CD14-positive monocyte (primary cell): Measurements from ENCODE around the gene MAP2K6. TPM values are rescaled to one million over a fixed set of nuclear protein-coding genes. Genes with fewer than 3 reads are reported as not detected.

ENCODE experiments used
- DNase-seq, 3 donors: peaks; one replicate each; pipeline ENCODE4 v3.0.0-alpha.2; 2011 to 2022
- H2AFZ ChIP-seq: 2 replicates; pipeline ENCODE4 v1.6.0; 2012; ENCODE audit warnings: mild to moderate bottlenecking, low read depth, low read length, inconsistent platforms; ENCODE audit not compliant: insufficient read depth, poor library complexity, severe bottlenecking
- H3K27ac ChIP-seq, 2 donors: 1 replicate in 1 of 2; 2 replicates in 1 of 2; pipeline ENCODE4 v1.5.1; 2012 to 2013; ENCODE audit warnings: low read length in 2 of 2, control low read depth in 1 of 2, inconsistent platforms in 1 of 2, low read depth in 1 of 2, mild to moderate bottlenecking in 1 of 2
- H3K27me3 ChIP-seq, 2 donors: one replicate each; pipeline versions ENCODE4 v1.6.0 to v1.6.1; 2011 to 2013; ENCODE audit warnings: low read length in 2 of 2; ENCODE audit not compliant: control insufficient read depth in 2 of 2, insufficient read depth in 2 of 2
- H3K36me3 ChIP-seq, 2 donors: replicated peaks in 1 of 2; 1 replicate in 1 of 2; 2 replicates in 1 of 2; pipeline versions ENCODE4 v1.5.1 to v1.6.1; 2012 to 2013; ENCODE audit warnings: low read length in 2 of 2, control low read depth in 1 of 2, inconsistent platforms in 1 of 2, mild to moderate bottlenecking in 1 of 2; ENCODE audit not compliant: insufficient read depth in 2 of 2, control insufficient read depth in 1 of 2
- H3K4me1 ChIP-seq, 2 donors: 1 replicate in 1 of 2; 2 replicates in 1 of 2; pipeline versions ENCODE4 v1.5.1 to v1.6.1; 2012 to 2013; ENCODE audit warnings: low read length in 2 of 2, control low read depth in 1 of 2, inconsistent platforms in 1 of 2, mild to moderate bottlenecking in 1 of 2, moderate library complexity in 1 of 2; ENCODE audit not compliant: insufficient read depth in 2 of 2, control insufficient read depth in 1 of 2
- H3K4me2 ChIP-seq: replicated peaks from 2 replicates; pipeline ENCODE3; 2012; ENCODE audit warnings: low read length, moderate library complexity, mild to moderate bottlenecking; ENCODE audit not compliant: poor library complexity, severe bottlenecking; ENCODE audit errors: extremely low read depth
- H3K4me3 ChIP-seq, 3 experiments: fragments of 200-600 bp in 1 of 3; sonication (generic) in 1 of 3; replicated peaks in 1 of 3; 1 replicate in 2 of 3; 2 replicates in 1 of 3; pipeline ENCODE4 v1.5.1; 2011 to 2013; ENCODE audit warnings: low read length in 3 of 3, mild to moderate bottlenecking in 3 of 3, control low read depth in 2 of 3, low read depth in 2 of 3, inconsistent platforms in 1 of 3, moderate library complexity in 1 of 3
- H3K79me2 ChIP-seq: 2 replicates; pipeline ENCODE4 v1.6.0; 2012; ENCODE audit warnings: mild to moderate bottlenecking, control low read depth, inconsistent platforms, low read length, moderate library complexity; ENCODE audit not compliant: insufficient read depth
- H3K9ac ChIP-seq: 2 replicates; pipeline ENCODE4 v1.6.0; 2017; ENCODE audit warnings: low read length, mild to moderate bottlenecking; ENCODE audit not compliant: insufficient read depth, poor library complexity, severe bottlenecking
- H3K9me3 ChIP-seq, 2 donors: replicated peaks in 1 of 2; 1 replicate in 1 of 2; 2 replicates in 1 of 2; pipeline versions ENCODE4 v1.5.1 to v1.6.1; 2012 to 2013; ENCODE audit warnings: low read length in 2 of 2, control low read depth in 1 of 2; ENCODE audit not compliant: control insufficient read depth in 1 of 2, insufficient read depth in 1 of 2
- H4K20me1 ChIP-seq: 2 replicates; pipeline ENCODE4 v1.6.0; 2012; ENCODE audit warnings: mild to moderate bottlenecking, low read length, control low read depth, moderate library complexity; ENCODE audit not compliant: insufficient read depth
- H3K27ac Mint-ChIP-seq, 7 donors: one replicate each; pipeline ENCODE4 v1.8.0; 2020; ENCODE audit warnings: mild to moderate bottlenecking in 7 of 7, mixed read lengths in 7 of 7, moderate library complexity in 6 of 7, inconsistent platforms in 2 of 7
- H3K27me3 Mint-ChIP-seq, 3 donors: one replicate each; pipeline ENCODE4 v1.8.0; 2021 to 2022; ENCODE audit warnings: low read depth in 3 of 3, mild to moderate bottlenecking in 3 of 3, mixed read lengths in 3 of 3, moderate library complexity in 3 of 3, inconsistent platforms in 1 of 3
- H3K36me3 Mint-ChIP-seq, 2 donors: one replicate each; pipeline ENCODE4 v1.8.0; 2020; ENCODE audit warnings: mixed read lengths in 2 of 2, inconsistent platforms in 1 of 2, mild to moderate bottlenecking in 1 of 2
- H3K4me1 Mint-ChIP-seq: one replicate; pipeline ENCODE4 v1.8.0; 2020; ENCODE audit warnings: mild to moderate bottlenecking, mixed read lengths
- H3K4me3 Mint-ChIP-seq, 2 donors: one replicate each; pipeline ENCODE4 v1.8.0; 2020; ENCODE audit warnings: mild to moderate bottlenecking in 2 of 2, mixed read lengths in 2 of 2, moderate library complexity in 1 of 2
- H3K9me3 Mint-ChIP-seq, 7 donors: one replicate each; pipeline ENCODE4 v1.8.0; 2020 to 2022; ENCODE audit warnings: mixed read lengths in 7 of 7, mild to moderate bottlenecking in 6 of 7, moderate library complexity in 6 of 7, inconsistent platforms in 2 of 7
- WGBS: methylation state at CpG from one replicate; pipeline ENCODE4 v1.1.5; 2013; ENCODE audit warnings: missing lambda C conversion rate; ENCODE audit not compliant: insufficient coverage; 5-methylcytosine and 5-hydroxymethylcytosine counted together
- intact Hi-C, 2 donors: fragments of 100-400 bp; cut with micrococcal nuclease; formaldehyde crosslinking; loops; one replicate each; pipeline versions ENCODE4 v1.15.0 to v1.15.1; 2023
- polyA plus RNA-seq, 3 donors: library from polyadenylated mRNA; depleted of rRNA in 1 of 3; unstranded in 2 of 3; stranded (reverse) in 1 of 3; fragments of 300-500 nt in 2 of 3; fragments of >200 nt in 1 of 3; fragmentation: Illumina TruSeq in 2 of 3; gene quantifications; 1 replicate in 2 of 3; 2 replicates in 1 of 3; pipeline ENCODE4 v1.2.3, GENCODE V29; 2012 to 2021
- TF ChIP-seq, protein P1 (sequence below): fragments of 200-600 bp; IDR thresholded peaks from one replicate; pipeline ENCODE4 v1.8.0; 2022; ENCODE audit warnings: antibody characterized with exemption, mild to moderate bottlenecking

The MAP2K6 gene
- polyA plus RNA-seq, 3 donors: 13.5 to 28.9 (median 18.5) TPM

DNA sequence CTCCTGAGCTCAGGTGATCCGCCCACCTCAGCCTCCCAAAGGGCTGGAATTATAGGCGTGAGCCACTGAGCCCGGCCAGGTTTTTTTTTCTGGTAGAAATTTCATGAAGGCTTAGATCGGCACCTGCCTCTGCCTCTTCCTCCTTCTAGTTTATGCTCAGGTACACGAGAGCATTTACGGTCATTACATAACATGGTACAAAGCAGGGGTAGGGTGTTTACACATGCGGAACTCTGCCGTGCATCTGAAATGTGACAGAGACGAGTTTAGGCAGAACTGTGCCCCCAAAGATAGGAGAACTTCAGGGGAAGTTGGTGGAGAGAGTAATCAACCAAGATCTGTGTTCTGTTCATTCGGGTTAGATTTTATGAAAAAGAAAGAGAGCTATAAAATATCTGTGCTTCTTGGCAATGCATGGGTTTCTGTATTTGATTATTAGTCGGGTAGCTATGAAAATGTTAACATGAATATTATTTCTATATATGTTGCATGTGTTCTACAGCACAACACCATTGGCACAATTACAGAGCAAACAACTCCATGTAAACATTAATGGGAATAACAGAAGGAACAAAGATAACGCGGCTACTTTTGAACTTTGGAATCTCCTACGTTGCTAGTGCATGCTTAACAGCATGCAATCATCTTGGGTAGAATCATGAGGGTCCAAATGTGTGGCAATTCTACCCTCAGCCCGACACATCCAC is 23.5 kb upstream of the MAP2K6 start:
- Histone ChIP-seq H3K9ac (no peak overlapping the region), H3K9me3 (no peaks in the 10 kb centered on the region), H3K27me3 (no peaks in the 10 kb centered on the region), H3K4me2 (no peak overlapping the region), H3K4me1 (no peaks in the 10 kb centered on the region), H3K36me3 (no peaks in the 10 kb centered on the region), H4K20me1 (no peaks in the 10 kb centered on the region), H3K79me2 (no peaks in the 10 kb centered on the region), H3K4me3 (no peak overlapping the region), H2AFZ (no peak overlapping the region), H3K27ac (no peak overlapping the region)
- intact Hi-C loops: loop anchor here in 1 of 2 donors (10.0 kb wide), 1 partner anchor 616 kb away; no protein-coding TSS in a partner anchor
- TF ChIP-seq, protein P1, sequence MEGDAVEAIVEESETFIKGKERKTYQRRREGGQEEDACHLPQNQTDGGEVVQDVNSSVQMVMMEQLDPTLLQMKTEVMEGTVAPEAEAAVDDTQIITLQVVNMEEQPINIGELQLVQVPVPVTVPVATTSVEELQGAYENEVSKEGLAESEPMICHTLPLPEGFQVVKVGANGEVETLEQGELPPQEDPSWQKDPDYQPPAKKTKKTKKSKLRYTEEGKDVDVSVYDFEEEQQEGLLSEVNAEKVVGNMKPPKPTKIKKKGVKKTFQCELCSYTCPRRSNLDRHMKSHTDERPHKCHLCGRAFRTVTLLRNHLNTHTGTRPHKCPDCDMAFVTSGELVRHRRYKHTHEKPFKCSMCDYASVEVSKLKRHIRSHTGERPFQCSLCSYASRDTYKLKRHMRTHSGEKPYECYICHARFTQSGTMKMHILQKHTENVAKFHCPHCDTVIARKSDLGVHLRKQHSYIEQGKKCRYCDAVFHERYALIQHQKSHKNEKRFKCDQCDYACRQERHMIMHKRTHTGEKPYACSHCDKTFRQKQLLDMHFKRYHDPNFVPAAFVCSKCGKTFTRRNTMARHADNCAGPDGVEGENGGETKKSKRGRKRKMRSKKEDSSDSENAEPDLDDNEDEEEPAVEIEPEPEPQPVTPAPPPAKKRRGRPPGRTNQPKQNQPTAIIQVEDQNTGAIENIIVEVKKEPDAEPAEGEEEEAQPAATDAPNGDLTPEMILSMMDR: no peak
- H3K9me3 Mint-ChIP-seq: no peaks in the 10 kb centered on the region
- no peak overlapping the region for H3K4me3 Mint-ChIP-seq
- peaks cover 9 to 17% (median 12%) of the 10 kb centered on the region in 3 donors for H3K27me3 Mint-ChIP-seq
- DNase-seq: no peak
- no peak overlapping the region for H3K27ac Mint-ChIP-seq
- H3K4me1 Mint-ChIP-seq: peaks cover 4% of the 10 kb centered on the region
- no peaks in the 10 kb centered on the region for H3K36me3 Mint-ChIP-seq
- 75% methylated on average over 4 of the region's 15 CpGs for WGBS

DNA sequence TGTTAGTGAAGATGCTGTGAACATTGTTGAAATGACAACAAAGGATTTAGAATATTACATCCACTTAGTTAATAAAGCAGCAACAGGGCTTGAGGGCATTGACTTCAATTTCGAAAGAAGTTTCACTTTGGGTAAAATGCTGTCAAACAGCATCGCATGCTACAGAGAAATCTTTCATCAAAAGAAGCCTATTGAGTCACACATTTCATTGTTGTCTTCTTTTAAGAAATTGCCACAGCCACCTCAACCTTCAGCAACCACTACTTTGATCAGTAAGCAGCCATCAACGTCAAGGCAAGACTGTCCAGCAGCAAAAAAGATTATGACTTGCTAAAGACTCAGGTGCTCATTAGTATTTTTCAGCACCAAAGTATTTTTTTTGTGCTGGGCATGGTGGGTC is 13.2 kb upstream of the MAP2K6 start:
- H3K36me3 Mint-ChIP-seq: no peaks in the 10 kb centered on the region
- H4K20me1 ChIP-seq: no peaks in the 10 kb centered on the region
- H3K9me3 Mint-ChIP-seq: peaks cover 0 to 6% (median 2%) of the 10 kb centered on the region in 7 donors
- no peaks in the 10 kb centered on the region for H3K4me1 ChIP-seq
- H3K79me2 ChIP-seq: no peaks in the 10 kb centered on the region
- peaks cover 3 to 11% (median 6%) of the 10 kb centered on the region in 3 donors for H3K27me3 Mint-ChIP-seq
- no peak overlapping the region for H3K9ac ChIP-seq
- WGBS: 67% methylated on average over 3 of the region's 3 CpGs
- no peak overlapping the region for H3K4me2 ChIP-seq
- no peaks in the 10 kb centered on the region for H3K9me3 ChIP-seq
- H3K4me1 Mint-ChIP-seq: no peaks in the 10 kb centered on the region
- intact Hi-C loops: no loop called here
- no peak overlapping the region for H3K4me3 ChIP-seq
- TF ChIP-seq, protein P1: no peak
- no peaks in the 10 kb centered on the region for H3K36me3 ChIP-seq
- no peak overlapping the region for H2AFZ ChIP-seq
- no peak for DNase-seq
- no peak overlapping the region for H3K27ac Mint-ChIP-seq
- H3K4me3 Mint-ChIP-seq: no peak overlapping the region
- H3K27me3 ChIP-seq: peaks cover 0 to 2% of the 10 kb centered on the region in 2 donors
- no peak overlapping the region for H3K27ac ChIP-seq
